HUES48 (cell line): ENCODE data around the gene JAZF1.

Experiments
- H3K27ac ChIP-seq: one replicate; pipeline ENCODE4 v1.7.0; 2013; ENCODE audit warnings: low read depth, low read length, inconsistent platforms
- H3K27me3 ChIP-seq: 2 replicates; pipeline ENCODE4 v1.6.1; 2013; ENCODE audit warnings: mild to moderate bottlenecking, low read length; ENCODE audit not compliant: control insufficient read depth, insufficient read depth
- H3K36me3 ChIP-seq: 2 replicates; pipeline ENCODE4 v1.6.1; 2013; ENCODE audit warnings: low read length; ENCODE audit not compliant: control insufficient read depth, insufficient read depth
- H3K4me1 ChIP-seq: 2 replicates; pipeline ENCODE4 v1.6.1; 2013; ENCODE audit warnings: mild to moderate bottlenecking, low read length; ENCODE audit not compliant: control insufficient read depth, insufficient read depth
- H3K4me3 ChIP-seq: 2 replicates; pipeline ENCODE4 v1.5.1; 2013; ENCODE audit warnings: mild to moderate bottlenecking, low read depth, low read length
- H3K9ac ChIP-seq: 2 replicates; pipeline ENCODE4 v1.6.1; 2013; ENCODE audit warnings: mild to moderate bottlenecking, low read depth, low read length, moderate library complexity
- H3K9me3 ChIP-seq: 2 replicates; pipeline ENCODE4 v1.6.1; 2013; ENCODE audit warnings: low read length; ENCODE audit not compliant: control insufficient read depth, insufficient read depth

Gene JAZF1

GRCh38 chr7:28208506-28208905 lies 27.9 kb upstream of the JAZF1 start:
- Histone ChIP-seq H3K27me3 (no peaks in the 10 kb centered on the region), H3K36me3 (no peaks in the 10 kb centered on the region), H3K4me3 (no peak overlapping the region), H3K27ac (no peak overlapping the region), H3K4me1 (no peaks in the 10 kb centered on the region), H3K9ac (no peak overlapping the region), H3K9me3 (no peaks in the 10 kb centered on the region)

GRCh38 chr7:28207486-28208158 lies 27.0 kb upstream of the JAZF1 start:
- Histone ChIP-seq H3K27ac (no peak overlapping the region), H3K36me3 (no peaks in the 10 kb centered on the region), H3K9me3 (no peaks in the 10 kb centered on the region), H3K9ac (no peak overlapping the region), H3K4me1 (no peaks in the 10 kb centered on the region), H3K4me3 (no peak overlapping the region), H3K27me3 (no peaks in the 10 kb centered on the region)

- Histone ChIP-seq H3K27me3 (no peaks in the 10 kb centered on the region), H3K36me3 (no peaks in the 10 kb centered on the region), H3K27ac (no peak overlapping the region), H3K4me3 (no peak overlapping the region), H3K9ac (no peak overlapping the region), H3K4me1 (no peaks in the 10 kb centered on the region), H3K9me3 (no peaks in the 10 kb centered on the region)
These were observed 24.9 kb upstream of the JAZF1 start for GRCh38 chr7:28205506-28205905.

- H3K9me3 ChIP-seq, result no peaks in the 10 kb centered on the region
- H3K27ac ChIP-seq, result no peak overlapping the region
- no peak overlapping the region for H3K9ac ChIP-seq
- H3K36me3 ChIP-seq, result no peaks in the 10 kb centered on the region
- no peaks in the 10 kb centered on the region for H3K27me3 ChIP-seq
- H3K4me1 ChIP-seq, result no peaks in the 10 kb centered on the region
- no peak overlapping the region for H3K4me3 ChIP-seq
These were observed 23.1 kb upstream of the JAZF1 start for GRCh38 chr7:28203508-28204240.

GRCh38 chr7:28202222-28202621 lies 21.6 kb upstream of the JAZF1 start:
- Histone ChIP-seq H3K9ac (no peak overlapping the region), H3K27me3 (no peaks in the 10 kb centered on the region), H3K36me3 (no peaks in the 10 kb centered on the region), H3K4me1 (no peaks in the 10 kb centered on the region), H3K4me3 (no peak overlapping the region), H3K9me3 (no peaks in the 10 kb centered on the region), H3K27ac (no peak overlapping the region)

GRCh38 chr7:28201131-28201530 lies 20.5 kb upstream of the JAZF1 start:
- Histone ChIP-seq H3K36me3 (no peaks in the 10 kb centered on the region), H3K9me3 (no peaks in the 10 kb centered on the region), H3K27ac (no peak overlapping the region), H3K27me3 (no peaks in the 10 kb centered on the region), H3K9ac (no peak overlapping the region), H3K4me3 (no peak overlapping the region), H3K4me1 (no peaks in the 10 kb centered on the region)

- 0 out of 2 replicates have a peak, but pooled peaks cover 5% of the 10 kb centered on the region for H3K4me1 ChIP-seq
- no peak overlapping the region for H3K27ac ChIP-seq
- no peak overlapping the region for H3K4me3 ChIP-seq
- H3K36me3 ChIP-seq, result no peaks in the 10 kb centered on the region
- no peaks in the 10 kb centered on the region for H3K9me3 ChIP-seq
- H3K27me3 ChIP-seq, result no peaks in the 10 kb centered on the region
- H3K9ac ChIP-seq, result no peak overlapping the region
These were observed 20.0 kb upstream of the JAZF1 start for GRCh38 chr7:28200598-28200997.

- Histone ChIP-seq H3K4me3 (no peak overlapping the region), H3K9me3 (no peaks in the 10 kb centered on the region), H3K4me1 (0 out of 2 replicates have a peak, but pooled peaks cover 5% of the 10 kb centered on the region), H3K36me3 (no peaks in the 10 kb centered on the region), H3K9ac (no peak overlapping the region), H3K27me3 (no peaks in the 10 kb centered on the region), H3K27ac (no peak overlapping the region)
These were observed 18.5 kb upstream of the JAZF1 start for GRCh38 chr7:28199021-28199510.

GRCh38 chr7:28195910-28196620 lies 15.5 kb upstream of the JAZF1 start:
- Histone ChIP-seq H3K36me3 (no peaks in the 10 kb centered on the region), H3K4me1 (peaks cover 21% of the 10 kb centered on the region), H3K4me3 (no peak overlapping the region), H3K27ac (no peak overlapping the region), H3K27me3 (no peaks in the 10 kb centered on the region), H3K9ac (no peak overlapping the region), H3K9me3 (no peaks in the 10 kb centered on the region)

- Histone ChIP-seq H3K9me3 (no peaks in the 10 kb centered on the region), H3K9ac (no peak overlapping the region), H3K36me3 (no peaks in the 10 kb centered on the region), H3K4me3 (no peak overlapping the region), H3K27ac (no peak overlapping the region), H3K4me1 (peaks cover 32% of the 10 kb centered on the region), H3K27me3 (no peaks in the 10 kb centered on the region)
These were observed 12.4 kb upstream of the JAZF1 start for GRCh38 chr7:28192786-28193585.
